CD4-positive, alpha-beta T cell treated with Interleukin-17A for 1 hour (primary cell): Measurements from ENCODE around the gene AFG1L.

ENCODE experiments used
- DNase-seq: peaks from one replicate; pipeline ENCODE4 v3.0.0-alpha.2; 2020

The AFG1L gene

DNA sequence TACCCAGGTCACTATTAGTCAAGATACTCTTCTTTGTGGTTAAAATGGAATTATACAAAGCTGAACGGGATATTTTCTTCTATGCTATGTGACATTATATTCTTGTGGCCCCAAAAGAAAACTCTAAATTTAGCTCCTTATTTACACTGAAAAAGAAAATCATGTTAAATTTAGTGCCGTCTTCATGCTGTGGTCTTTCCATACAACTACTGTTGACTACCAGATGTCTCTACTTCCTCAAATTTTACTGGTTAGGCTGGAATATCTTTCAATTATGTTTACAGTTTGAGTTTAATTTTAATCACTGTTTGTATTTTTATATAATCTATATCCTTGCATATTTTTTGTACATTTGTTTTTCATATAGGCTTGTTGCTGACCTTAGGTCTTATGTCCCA lies 170.2 kb downstream of the AFG1L start:
- no peak for DNase-seq

DNA sequence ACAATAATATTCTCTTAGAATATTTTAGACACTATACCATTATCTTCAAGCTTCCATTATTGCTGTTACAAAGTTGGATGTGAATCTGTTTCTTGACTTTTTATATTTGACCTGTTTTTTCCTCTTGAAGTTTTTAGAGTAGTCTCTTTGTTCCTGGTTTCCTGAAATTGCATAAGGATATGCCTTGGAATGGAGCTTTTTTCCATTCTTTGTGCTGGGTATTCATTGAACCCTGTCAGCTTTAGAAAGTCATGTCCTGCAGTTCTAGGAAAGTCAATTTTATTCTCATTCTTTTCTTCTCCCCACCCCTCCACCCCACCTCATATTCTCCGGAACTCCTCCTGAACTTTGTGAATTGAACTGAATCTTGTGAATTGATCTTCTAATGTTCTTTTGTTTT lies 173.5 kb downstream of the AFG1L start:
- no peak for DNase-seq

DNA sequence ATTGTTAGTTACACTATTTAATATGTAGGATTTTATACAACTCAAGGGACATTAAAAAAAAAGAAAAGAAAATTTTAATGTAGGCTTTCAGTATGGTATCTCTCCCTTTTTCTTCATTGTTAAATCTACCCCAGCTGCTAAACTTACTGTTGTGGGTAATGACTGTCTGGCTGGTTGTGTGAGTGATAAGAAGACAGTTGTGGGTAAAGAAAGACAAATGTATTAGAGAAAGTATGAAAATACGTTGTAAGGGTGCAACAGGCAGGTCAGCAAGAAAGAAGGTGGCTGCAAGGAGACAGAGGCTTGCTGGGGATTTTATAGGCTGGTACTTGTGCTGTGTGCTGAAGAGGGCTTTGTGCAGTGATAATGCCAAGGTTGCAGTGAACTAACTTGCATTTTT lies 174.5 kb downstream of the AFG1L start:
- no peak for DNase-seq

DNA sequence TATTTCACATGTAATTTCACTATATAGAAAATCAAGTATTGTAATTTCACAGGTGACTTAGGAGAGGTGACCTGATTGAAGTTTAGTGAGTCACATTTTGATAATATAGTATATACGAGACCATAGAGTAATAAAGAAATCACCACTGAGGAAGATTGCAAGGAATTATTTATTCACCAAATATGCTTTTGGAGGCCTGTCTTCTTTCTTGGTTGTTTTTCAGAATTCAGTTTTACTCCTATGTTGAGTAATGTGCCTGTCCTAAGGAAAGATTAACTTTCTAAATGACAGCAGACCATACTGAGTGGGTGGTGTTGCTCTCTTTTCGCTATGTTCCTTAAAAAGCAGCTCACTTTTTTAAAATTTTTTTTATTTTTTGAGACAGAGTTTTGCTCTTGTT lies 178.3 kb downstream of the AFG1L start:
- DNase-seq, result no peak

DNA sequence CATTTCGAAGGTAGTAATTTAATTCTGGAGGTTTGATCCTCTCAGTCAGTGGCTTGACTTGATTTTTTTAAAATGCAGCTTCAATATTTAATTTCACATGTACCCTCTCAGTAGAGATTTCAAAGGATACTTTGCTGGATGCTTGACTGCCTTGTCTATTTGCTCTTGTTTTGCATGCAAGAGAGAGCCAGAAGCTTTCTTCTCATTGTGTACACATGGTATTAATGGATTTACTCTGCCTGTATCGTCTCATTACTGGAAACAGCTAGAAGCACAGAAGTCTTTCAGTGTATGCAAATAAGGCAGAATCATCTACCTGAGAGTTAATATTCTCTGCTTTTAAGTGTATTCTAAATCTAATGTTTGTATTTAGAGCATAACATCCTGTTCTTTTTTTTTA lies 181.5 kb downstream of the AFG1L start:
- no peak for DNase-seq

DNA sequence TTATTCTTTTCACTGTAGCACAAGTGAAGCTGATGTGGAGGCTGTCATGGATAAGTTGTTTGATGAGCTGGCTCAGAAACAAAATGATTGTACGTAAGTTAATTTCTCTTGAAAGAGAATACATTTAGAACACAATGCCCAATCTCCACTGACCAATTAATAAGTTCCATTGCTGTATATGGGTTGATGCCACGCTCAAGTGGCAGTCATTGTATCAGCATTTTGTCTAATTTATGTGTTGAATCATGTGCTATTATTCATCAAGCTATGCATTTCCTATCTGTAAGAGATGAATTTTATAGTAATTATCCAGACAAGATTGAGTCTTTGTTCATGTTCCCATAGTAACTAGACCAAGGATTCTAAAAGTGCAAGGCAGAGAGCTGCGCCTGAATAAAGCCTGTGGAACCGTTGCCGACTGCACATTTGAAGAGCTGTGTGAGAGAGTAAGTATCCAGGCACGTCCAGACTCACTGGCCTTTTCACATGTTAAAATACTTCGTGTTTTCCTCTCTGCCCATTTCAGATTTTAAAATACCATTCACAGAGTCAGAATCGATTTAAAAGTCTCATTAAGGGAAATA lies 182.1 kb downstream of the AFG1L start:
- DNase-seq, result no peak

DNA sequence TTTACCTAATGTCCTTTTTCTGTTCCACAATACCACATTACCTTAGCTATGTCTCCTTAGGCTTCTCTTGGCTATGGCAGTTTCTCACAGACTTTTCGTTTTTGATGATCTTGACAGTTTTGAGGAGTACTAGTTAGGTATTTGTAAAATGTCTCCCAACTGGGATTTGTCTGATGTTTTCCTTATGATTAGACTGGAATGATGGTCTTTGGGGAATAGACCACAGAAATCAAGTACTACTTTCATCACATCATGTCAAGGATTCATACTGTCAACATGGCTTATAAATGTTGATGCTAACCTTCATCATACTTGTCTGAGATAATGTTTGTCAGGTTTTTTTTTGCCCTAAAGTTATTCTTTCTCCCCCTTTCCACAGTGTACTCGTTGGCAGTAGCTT lies 187.7 kb downstream of the AFG1L start:
- no peak for DNase-seq

DNA sequence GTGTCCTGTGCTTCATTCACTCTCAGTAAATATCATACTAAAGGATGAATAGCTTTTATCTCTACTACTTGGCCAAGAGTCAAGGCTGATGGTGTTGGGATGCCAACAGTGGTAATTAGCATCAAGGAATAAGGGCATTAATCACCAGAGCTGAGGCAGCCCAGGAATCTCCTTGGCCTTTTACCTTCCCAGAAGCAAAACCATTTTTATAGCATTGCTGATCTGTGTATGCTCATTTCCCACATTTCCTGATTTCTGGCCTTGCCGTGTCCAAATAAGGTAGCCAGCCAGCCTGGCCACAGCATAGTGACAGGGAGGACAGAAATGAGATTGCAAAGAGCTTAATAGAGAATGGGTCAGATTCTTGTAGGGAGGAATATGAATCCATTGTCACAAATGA lies 189.2 kb downstream of the AFG1L start:
- no peak for DNase-seq

DNA sequence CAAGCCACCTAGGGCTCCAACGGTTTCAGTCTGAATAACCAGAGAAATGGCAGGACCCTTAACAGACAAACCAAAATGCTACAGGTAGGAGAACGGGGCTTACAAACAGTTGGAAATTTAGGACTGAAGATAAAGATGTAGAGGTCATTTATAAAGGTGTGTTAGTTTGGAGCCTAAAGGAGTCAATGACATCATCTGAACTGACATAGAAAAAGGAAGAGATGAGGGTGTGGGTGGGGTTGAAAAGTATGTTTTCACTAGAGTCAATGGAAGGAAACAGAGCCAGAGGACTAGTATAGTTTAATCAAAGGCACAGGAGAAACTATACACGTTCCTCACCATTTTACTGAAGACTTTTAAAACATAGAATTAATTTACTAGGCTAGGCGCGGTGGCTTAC lies 194.8 kb downstream of the AFG1L start:
- no peak for DNase-seq

DNA sequence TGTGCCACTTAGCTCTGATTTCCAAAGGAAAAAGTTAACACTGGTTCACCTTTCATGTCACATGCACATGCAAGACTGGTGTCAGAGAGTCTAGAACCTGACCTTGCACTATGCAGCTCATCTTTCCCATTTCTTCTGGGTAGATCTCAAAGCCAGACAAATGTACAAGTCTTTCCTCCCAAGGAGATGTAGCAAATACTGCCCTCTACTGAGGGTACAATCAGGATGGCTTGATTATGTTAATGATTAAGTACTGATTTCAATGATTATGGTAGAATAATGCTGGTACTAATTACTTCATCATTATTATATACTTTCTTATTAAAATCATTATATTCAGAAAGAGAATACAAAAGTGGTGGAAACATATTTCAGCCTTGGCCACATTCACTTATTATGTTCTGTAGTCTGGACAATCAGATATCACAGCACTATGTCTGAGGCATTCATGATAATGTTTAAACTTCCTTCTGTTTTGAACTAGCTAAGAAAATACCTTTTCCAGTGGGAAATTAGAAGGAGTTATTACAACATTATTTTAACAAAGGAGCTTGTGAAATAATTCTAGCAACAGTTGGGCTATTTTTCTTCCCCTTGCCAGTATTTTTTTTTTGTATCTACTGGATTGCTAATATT lies 197.4 kb downstream of the AFG1L start:
- peak; percentile 42 for DNase-seq

DNA sequence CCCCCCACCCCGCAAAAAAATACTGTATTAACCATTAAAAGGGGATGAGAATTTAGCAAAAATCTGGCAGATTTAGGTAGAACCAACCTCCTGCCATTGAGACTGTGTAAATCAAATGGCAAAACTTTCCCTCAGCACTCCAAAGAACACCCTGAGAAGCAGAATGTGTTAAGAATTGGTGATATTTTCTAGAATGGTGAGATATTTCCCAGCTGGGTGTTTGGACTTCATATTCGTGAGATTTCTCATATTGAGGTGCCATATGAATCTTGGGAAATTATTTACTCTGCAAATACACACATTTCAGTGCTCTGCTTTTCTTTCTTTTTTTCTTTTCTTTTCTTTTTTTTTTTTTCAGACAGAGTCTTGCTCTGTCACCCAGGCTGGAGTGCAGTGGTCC lies 199.6 kb downstream of the AFG1L start:
- DNase-seq, result no peak

DNA sequence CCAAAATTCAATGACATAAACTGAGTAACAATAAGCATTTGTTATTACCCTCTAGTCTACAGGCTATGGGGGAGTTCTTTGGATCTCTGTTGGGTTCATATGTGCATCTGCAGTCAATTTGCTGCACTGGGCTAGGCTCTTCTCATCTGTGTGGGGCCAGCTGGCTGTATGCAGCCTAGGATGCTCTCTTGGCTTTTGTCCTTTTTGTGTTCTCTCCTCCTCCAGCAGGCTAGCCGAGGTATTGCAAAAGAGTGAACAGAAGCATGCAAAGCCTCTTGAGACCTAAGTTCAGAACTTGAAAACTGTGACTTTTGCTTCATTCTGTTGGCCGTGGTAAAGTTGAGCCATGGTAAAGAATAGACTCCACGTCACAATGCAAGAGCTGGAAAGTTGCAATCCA lies 203.0 kb downstream of the AFG1L start:
- no peak for DNase-seq

DNA sequence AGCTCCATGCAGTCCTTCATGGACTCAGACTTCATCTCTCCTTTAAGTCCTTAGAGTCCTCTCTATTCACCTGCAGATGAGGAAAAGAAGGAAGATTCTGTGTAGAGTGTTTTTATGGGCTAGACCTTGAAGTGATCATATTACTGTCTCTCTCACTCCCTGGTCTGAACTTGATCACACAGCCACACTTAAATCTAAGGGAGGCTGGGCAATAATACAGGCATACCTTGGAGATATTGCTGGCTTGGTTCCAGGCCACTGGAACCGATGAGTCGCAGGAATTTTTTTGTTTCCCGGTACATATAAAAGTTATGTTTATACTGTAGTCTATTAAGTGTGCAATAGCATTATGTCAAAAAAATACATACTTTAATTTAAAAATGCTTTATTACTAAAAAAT lies 206.7 kb downstream of the AFG1L start:
- DNase-seq, result no peak

DNA sequence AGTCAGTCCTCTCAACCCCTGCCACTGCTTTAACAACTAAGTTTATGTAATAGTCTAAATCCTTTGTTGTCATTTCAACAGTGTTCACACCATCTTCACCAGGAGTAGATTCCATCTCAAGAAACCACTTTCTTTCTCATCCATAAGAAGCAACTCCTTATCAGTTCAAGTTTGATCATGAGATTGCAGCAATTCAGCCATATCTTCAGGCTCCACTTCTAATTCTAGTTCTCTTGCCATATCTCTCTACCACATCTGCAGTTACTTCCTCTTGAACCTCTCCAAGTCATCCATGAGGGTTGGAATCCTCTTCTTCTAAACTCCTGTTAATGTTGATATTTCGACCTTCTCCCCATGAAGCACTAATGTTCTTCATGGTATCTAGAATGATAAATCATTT lies 208.0 kb downstream of the AFG1L start:
- DNase-seq, result no peak

DNA sequence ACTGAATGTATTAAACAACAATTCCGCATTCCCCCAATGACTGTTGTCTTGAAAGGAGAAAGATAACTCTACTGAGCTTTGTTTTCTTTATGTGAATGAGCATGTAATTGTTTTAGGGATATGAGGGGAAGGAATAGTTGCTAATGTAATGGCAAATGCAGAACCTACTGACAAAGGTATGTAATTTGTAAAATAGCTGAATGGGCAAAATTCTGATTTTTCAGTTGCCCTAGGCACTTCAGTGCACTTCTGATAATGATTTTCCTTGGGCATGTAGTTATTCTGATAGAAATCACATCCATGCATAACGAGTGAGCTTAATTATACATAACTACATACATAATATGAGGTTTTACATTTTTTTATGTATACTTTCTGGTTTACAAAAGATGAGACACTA lies 212.5 kb downstream of the AFG1L start:
- DNase-seq, result no peak

DNA sequence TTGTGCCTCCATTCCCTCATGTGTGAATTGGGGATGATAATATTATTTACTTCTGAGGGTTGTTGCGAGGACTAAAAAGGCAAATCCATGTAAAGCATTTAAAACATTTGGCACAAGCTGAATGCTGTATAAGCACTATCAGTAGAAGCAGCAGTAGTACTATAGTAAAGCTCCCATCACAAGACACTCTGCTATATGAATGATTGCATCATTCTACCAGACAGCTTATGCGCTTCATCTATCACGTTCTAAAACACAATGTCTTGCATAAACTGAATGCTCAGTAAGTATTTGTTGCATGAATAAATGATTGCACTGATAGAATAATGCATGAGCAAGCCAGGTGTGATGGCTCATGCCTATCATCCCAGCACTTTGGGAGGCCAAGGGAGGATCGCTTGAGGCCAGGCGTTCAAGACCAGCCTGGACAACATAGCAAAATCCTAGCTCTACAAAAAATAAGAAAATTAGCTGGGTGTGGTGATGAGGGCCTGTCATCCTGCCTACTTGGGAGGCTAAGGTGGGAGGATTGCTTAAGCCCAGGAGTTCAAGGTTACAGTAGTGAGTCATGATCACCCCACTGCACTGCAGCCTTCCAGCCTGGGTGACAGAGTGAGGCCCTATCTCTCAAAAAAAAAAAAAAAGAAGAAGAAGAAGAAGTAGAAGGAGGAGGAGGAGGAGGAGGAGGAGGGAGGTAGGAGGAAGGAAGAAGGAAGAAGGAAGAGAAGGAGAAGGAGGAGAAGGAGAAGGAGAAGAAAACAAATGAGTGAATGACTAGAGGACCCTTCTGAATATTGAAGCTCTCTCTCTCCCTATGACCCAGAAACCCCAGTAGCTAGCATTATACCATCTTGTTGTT lies 215.8 kb downstream of the AFG1L start:
- no peak for DNase-seq

DNA sequence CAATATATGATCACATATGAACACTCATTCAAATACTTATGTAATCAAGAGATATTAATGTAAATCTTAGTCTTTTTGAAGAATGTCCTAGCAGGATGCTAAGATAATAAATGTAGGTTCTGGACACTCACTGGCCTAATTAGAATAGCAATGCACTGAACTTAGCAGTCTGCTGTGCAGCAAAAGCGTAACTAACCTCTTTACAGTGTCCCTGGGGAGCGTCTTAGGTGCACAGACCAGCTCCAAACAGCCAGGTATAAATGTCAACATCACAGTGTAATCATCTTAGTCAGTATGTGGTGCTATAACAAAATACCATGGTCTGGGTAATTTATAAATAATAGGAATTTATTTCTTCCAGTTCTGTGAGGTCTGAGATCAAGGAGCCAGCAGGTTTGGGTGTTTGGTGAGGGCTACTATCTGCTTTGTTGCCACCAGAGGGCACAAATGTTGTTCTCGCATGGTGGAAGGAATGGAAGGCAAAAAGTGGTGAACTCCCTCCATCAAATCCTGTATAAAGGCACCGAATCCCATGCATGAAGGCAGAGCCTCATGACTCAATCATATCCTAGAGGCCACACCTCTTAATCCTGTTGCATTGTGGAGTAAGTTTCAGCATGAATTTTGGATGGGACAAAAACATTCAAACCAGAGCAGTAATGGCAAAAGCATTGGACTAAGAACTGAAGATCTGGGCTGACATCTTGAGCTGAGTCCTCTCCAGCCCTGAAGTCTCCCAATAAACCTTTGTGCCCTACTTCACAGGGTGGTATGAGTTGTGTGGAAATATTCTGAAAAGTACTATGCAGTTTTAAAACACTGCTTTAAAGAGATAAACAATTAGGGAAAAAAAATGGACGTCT lies 224.1 kb downstream of the AFG1L start:
- DNase-seq, result peak; percentile 4

DNA sequence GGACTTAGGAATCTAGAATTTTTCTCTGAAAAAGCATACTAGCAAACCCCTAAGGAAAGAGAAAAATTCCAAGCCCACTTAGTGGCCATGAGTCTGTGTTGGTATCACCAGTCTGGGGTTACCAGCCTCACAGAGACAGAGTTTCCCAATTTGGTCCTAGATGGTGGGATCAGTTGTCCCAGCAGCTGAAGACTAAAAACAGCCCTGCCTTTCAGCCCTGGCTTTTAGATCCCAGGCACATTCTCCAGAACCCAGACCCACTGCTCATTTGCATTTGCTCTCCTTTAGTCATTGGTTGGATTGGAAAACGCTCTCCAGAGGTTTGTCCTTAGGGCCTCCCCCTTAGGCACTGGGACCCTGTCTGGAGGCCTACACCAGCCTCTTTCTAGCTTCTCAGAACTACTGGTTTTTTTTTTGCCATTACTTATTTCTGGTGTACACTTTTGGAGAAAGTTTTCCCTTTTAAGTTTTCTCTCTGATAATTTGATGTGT lies 226.8 kb downstream of the AFG1L start:
- DNase-seq, result no peak

DNA sequence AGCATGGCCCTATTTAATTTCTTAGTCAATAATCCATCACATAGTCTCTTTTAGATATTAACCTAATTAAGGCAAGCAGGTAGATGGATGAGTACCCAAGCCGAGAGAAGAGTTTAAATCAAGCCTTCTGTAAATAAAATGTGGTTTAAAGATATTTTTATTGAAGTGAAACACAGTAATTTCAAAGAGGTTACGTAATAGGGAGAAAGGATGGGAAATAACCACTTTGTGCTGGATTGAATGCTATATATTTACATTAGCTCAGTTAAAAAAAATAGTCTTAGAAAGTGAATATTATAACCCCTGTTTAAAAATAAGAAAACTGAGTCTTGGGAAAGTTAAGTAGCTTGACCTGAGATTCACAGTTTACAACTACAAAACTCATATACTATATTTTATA lies 228.8 kb downstream of the AFG1L start:
- DNase-seq, result no peak

DNA sequence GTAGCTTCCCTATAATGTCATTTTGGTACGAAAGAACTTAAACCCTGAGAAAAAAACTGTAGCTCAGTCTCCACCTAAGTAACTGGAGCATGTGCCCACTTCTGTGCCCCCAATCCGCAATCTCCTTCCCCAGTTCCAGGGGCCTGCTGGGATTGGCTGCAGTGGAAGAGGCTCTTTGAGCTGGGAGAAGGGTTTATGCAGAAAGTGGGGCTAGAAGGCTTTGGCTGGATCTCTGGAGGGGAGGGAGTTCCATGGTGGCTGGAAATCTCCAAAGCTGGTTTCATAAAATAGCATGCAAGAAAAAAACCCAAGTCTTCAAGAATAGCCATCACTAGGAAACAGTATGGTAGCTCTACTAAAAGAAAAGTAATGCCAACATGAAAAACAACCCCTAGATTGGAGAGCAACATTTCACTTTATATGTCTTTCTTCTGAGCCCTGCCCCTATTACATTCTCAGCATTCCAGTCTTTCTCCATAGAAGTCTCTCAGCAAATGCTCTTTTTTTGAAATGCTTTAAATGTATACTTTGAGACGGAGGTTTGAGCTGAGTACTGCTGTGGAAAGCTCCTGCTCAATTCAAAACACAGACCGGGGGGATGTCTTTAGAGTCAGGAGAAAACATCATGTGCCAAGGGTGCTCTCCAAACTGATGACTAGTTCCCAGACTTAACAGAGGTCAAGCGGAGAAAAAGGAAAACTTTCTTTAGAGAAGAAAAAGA lies 229.8 kb downstream of the AFG1L start:
- no peak for DNase-seq

DNA sequence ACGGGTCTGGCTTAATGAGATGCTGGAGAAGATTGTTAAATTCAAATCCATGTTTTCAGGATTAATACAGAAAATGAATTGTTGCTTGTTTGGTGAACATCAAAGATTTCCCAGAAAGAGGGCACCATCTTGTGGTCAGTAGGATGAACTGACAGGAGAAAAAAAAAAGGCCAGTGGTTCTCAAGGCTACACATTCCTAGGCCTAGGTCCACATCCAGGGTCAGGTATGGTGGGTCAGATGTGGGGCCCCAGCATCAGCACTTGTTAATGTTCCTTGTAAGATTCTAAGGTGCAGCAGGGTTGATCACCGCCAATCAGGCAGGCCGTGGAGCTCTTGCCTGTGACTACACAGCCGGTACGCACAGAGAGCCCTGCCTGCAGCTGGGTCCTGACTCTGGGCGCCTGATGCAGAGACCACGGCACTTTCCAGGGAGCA lies 231.9 kb downstream of the AFG1L start:
- peak; percentile 18 for DNase-seq

DNA sequence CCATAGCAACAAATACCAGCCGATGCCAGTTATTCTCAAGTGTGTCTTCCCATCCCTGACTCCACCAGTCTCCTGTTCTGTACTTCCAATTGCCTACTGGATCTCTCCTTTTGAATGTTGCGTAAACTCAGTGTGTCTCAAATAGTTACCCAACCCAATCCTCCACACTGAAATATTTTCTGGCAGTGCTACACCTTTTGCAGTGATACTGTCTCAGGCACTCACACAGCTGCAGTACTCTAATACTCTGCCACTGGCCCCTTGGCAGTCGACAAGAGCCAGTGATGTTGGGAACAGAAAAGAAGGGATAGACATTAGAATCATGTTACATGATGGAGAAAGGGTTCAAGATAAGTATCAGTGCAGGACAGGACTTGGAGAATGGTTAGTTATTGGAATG lies 234.0 kb downstream of the AFG1L start:
- DNase-seq, result no peak
